B cell (primary cell): ENCODE measurements around the gene SLC30A7. TPM values are rescaled to one million over a fixed set of nuclear protein-coding genes. Genes with fewer than 3 reads are reported as not detected.

Experiments
- ATAC-seq: fragments of 200-7000 bp; cut with Tn5 transposase; one replicate; pipeline ENCODE4 v1.10.0; 2021; ENCODE audit warnings: low read depth, mild to moderate bottlenecking, moderate number of reproducible peaks, moderate library complexity
- CTCF ChIA-PET: fragments of 350-600 bp; sonication (Branson Sonifier 250); formaldehyde crosslinking; loops from one replicate; lab custom pipeline; 2021; ENCODE audit warnings: antibody characterized with exemption, inconsistent platforms; lab: Charles Lee
- POLR2A ChIA-PET: fragments of 350-600 bp; sonication (Branson Sonifier 250); formaldehyde crosslinking; loops from one replicate; lab custom pipeline; 2021; ENCODE audit warnings: antibody characterized with exemption; lab: Charles Lee
- DNase-seq: peaks from one replicate; pipeline ENCODE4 v3.0.0; 2013
- H2AFZ ChIP-seq: 2 replicates; pipeline ENCODE4 v1.6.1; 2012; ENCODE audit warnings: mild to moderate bottlenecking, low read depth, low read length; ENCODE audit not compliant: insufficient read depth, poor library complexity, severe bottlenecking
- H3K27ac ChIP-seq, 2 donors: 1 replicate in 1 of 2; 2 replicates in 1 of 2; pipeline ENCODE4 v1.5.1; 2012 to 2013; ENCODE audit warnings: low read length in 2 of 2, mild to moderate bottlenecking in 2 of 2, moderate library complexity in 1 of 2
- H3K27me3 ChIP-seq, 4 experiments: fragments of 200-600 bp in 1 of 4; sonication (generic) in 1 of 4; replicated peaks in 1 of 4; 1 replicate in 2 of 4; 2 replicates in 2 of 4; pipeline versions ENCODE4 v1.6.1 to v1.7.0; 2013 to 2016; ENCODE audit warnings: low read length in 3 of 4, mild to moderate bottlenecking in 2 of 4, mixed read lengths in 1 of 4, moderate library complexity in 1 of 4; ENCODE audit not compliant: insufficient read depth in 4 of 4, control insufficient read depth in 3 of 4; ENCODE audit errors: control extremely low read depth in 1 of 4
- H3K36me3 ChIP-seq, 2 experiments: replicated peaks in 1 of 2; 1 replicate in 1 of 2; 2 replicates in 1 of 2; pipeline versions ENCODE4 v1.6.1 to v1.7.1; 2013; ENCODE audit warnings: low read length in 1 of 2; ENCODE audit not compliant: insufficient read depth in 2 of 2, control insufficient read depth in 1 of 2; ENCODE audit errors: control extremely low read depth in 1 of 2, extremely low read depth in 1 of 2
- H3K4me1 ChIP-seq, 2 donors: fragments of 200-600 bp in 1 of 2; sonication (generic) in 1 of 2; 1 replicate in 1 of 2; 2 replicates in 1 of 2; pipeline versions ENCODE4 v1.5.1 to v1.6.1; 2013 to 2017; ENCODE audit warnings: low read length in 2 of 2; ENCODE audit not compliant: control insufficient read depth in 2 of 2, insufficient read depth in 2 of 2
- H3K4me2 ChIP-seq: replicated peaks from 2 replicates; pipeline ENCODE3; 2012; ENCODE audit warnings: mild to moderate bottlenecking, low read depth, low read length; ENCODE audit not compliant: poor library complexity, severe bottlenecking
- H3K4me3 ChIP-seq, 5 experiments: fragments of 200-600 bp in 1 of 5; sonication (generic) in 1 of 5; 1 replicate in 3 of 5; 2 replicates in 2 of 5; pipeline versions ENCODE4 v1.5.1 to v1.7.0; 2011 to 2016; ENCODE audit warnings: low read length in 4 of 5, mild to moderate bottlenecking in 4 of 5, low read depth in 2 of 5, control low read depth in 1 of 5, moderate library complexity in 1 of 5; ENCODE audit not compliant: insufficient read depth in 1 of 5; ENCODE audit errors: control extremely low read depth in 1 of 5, extremely low read depth in 1 of 5
- H3K79me2 ChIP-seq: fragments of 200-600 bp; sonication (generic); one replicate; pipeline ENCODE4 v1.6.0; 2016; ENCODE audit warnings: low read length; ENCODE audit not compliant: control insufficient read depth, insufficient read depth
- H3K9ac ChIP-seq: fragments of 200-600 bp; sonication (generic); 2 replicates; pipeline ENCODE4 v1.6.1; 2017; ENCODE audit warnings: mild to moderate bottlenecking, low read length, moderate library complexity
- H3K9me3 ChIP-seq, 3 donors: one replicate each; pipeline versions ENCODE4 v1.6.1 to v1.7.1; 2013; ENCODE audit warnings: low read length in 2 of 3; ENCODE audit not compliant: control insufficient read depth in 2 of 3, insufficient read depth in 1 of 3; ENCODE audit errors: control extremely low read depth in 1 of 3
- H4K20me1 ChIP-seq: 2 replicates; pipeline ENCODE4 v1.6.0; 2012; ENCODE audit warnings: mild to moderate bottlenecking, low read length; ENCODE audit not compliant: insufficient read depth, control insufficient read depth, poor library complexity, severe bottlenecking
- H3K27ac Mint-ChIP-seq: one replicate; pipeline ENCODE4 v1.8.0; 2021; ENCODE audit warnings: mixed read lengths
- H3K27me3 Mint-ChIP-seq: one replicate; pipeline ENCODE4 v1.8.0; 2021; ENCODE audit warnings: mixed read lengths
- H3K4me1 Mint-ChIP-seq: one replicate; pipeline ENCODE4 v1.8.0; 2021; ENCODE audit warnings: mixed read lengths
- H3K4me3 Mint-ChIP-seq: one replicate; pipeline ENCODE4 v1.8.0; 2021; ENCODE audit warnings: mixed read lengths
- H3K9me3 Mint-ChIP-seq: one replicate; pipeline ENCODE4 v1.8.0; 2022; ENCODE audit warnings: mixed read lengths; ENCODE audit not compliant: insufficient read depth
- CTCF ChIP-seq: fragments of 200-600 bp; IDR thresholded peaks from one replicate; pipeline ENCODE4 v1.8.0; 2022; ENCODE audit warnings: antibody characterized with exemption, mild to moderate bottlenecking
- EZH2 ChIP-seq: IDR thresholded peaks from 2 replicates; pipeline ENCODE4 v1.6.1; 2012; ENCODE audit warnings: borderline replicate concordance, low read depth, mild to moderate bottlenecking, moderate library complexity, low read length; ENCODE audit not compliant: insufficient read depth, poor library complexity, severe bottlenecking
- WGBS: methylation state at CpG from one replicate; pipeline ENCODE4 v1.1.5; 2013; ENCODE audit warnings: missing lambda C conversion rate; ENCODE audit not compliant: insufficient coverage; 5-methylcytosine and 5-hydroxymethylcytosine counted together
- intact Hi-C: fragments of 100-400 bp; cut with micrococcal nuclease; formaldehyde crosslinking; loops from one replicate; pipeline ENCODE4 v1.10.0; 2022
- polyA plus RNA-seq: library from polyadenylated mRNA; depleted of rRNA; stranded (reverse); fragments of >200 nt; gene quantifications from 2 replicates; pipeline ENCODE4 v1.2.3, GENCODE V29; 2012
- total RNA-seq, 2 donors: library from RNA; stranded (reverse); fragments of 120-200 nt in 1 of 2; gene quantifications; 1 replicate in 1 of 2; 2 replicates in 1 of 2; pipeline versions ENCODE4 v1.2.3 to v1.2.4, GENCODE V29; 2013 to 2022

The SLC30A7 gene
- total and polyA plus RNA-seq, 2 donors (not counting 1 experiment from before 2014, with no cell fraction given) = 5.2 to 28.6 TPM

- CTCF ChIA-PET = no interaction called here
- ATAC-seq = no peak
- Histone ChIP-seq H2AFZ (no peak overlapping the region), H3K4me3 (no peak overlapping the region), H3K27me3 (no peaks in the 10 kb centered on the region), H3K79me2 (no peaks in the 10 kb centered on the region), H3K9ac (no peak overlapping the region), H3K4me2 (no peak overlapping the region), H4K20me1 (no peaks in the 10 kb centered on the region), H3K9me3 (peaks cover 0 to 1% (median 0%) of the 10 kb centered on the region in 3 donors), H3K36me3 (peaks cover 0 to 6% of the 10 kb centered on the region in 2 experiments), H3K4me1 (peaks cover 0 to 3% of the 10 kb centered on the region in 2 donors), H3K27ac (no peak overlapping the region)
- Mint-ChIP-seq H3K27me3 (no peaks in the 10 kb centered on the region), H3K4me1 (peaks cover 5% of the 10 kb centered on the region), H3K27ac (no peak overlapping the region), H3K4me3 (no peak overlapping the region), H3K9me3 (no peaks in the 10 kb centered on the region)
- no peak for TF ChIP-seq EZH2
- no peak for TF ChIP-seq CTCF
- no peak for DNase-seq
- WGBS = 100% methylated on average over 1 of the region's 3 CpGs
- POLR2A ChIA-PET = no interaction called here
- intact Hi-C loops = loop anchor here (5.0 kb wide), 1 partner anchor 36 kb away; no protein-coding TSS in a partner anchor
Measured at GRCh38 chr1:101008229-101008834, 112.4 kb downstream of the SLC30A7 start.

DNA sequence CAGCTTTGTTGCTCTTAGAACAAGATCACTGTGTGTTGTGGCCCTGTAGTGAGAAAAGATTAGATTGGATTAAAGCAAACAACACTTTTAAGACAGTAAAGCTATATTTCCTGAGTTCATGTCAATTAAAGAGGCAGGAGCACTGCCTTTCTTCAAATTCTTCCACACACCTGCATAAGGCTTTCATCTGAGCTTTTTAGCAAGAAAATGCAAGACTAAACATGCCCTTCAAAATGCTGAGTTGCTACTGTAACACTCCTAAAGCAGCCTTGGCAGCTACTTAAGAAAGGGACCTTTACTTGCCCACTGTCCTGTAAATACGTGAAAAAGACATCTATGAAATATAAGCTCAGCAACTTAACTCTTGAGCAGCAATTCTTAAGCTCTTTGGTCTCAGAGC lies 117.9 kb downstream of the SLC30A7 start:
- CTCF ChIA-PET = interaction anchor here (0.9 to 1.3 kb wide), 2 partner anchors 225 to 275 kb away, joined by 3 to 5 read pairs; no protein-coding TSS in a partner anchor
- Histone ChIP-seq H3K36me3 (peaks cover 6 to 10% of the 10 kb centered on the region in 2 experiments), H2AFZ (no peak overlapping the region), H3K79me2 (peaks cover 12% of the 10 kb centered on the region), H3K9me3 (peaks cover 0 to 1% (median 0%) of the 10 kb centered on the region in 3 donors), H3K4me2 (no peak overlapping the region), H3K27ac (no peak overlapping the region), H4K20me1 (no peaks in the 10 kb centered on the region), H3K4me1 (no peaks in the 10 kb centered on the region), H3K27me3 (no peaks in the 10 kb centered on the region), H3K4me3 (no peak overlapping the region), H3K9ac (no peak overlapping the region)
- no peaks in the 10 kb centered on the region for H3K27me3 Mint-ChIP-seq
- no CpG with 5 or more reads among the region's 1 CpG for WGBS
- no peak for ATAC-seq
- no peaks in the 10 kb centered on the region for H3K9me3 Mint-ChIP-seq
- H3K4me3 Mint-ChIP-seq = no peak overlapping the region
- intact Hi-C loops = no loop called here
- H3K4me1 Mint-ChIP-seq = no peaks in the 10 kb centered on the region
- H3K27ac Mint-ChIP-seq = no peak overlapping the region
- POLR2A ChIA-PET = no interaction called here
- TF ChIP-seq EZH2 (no peak), CTCF (no peak)
- DNase-seq = no peak
